ENCODE data around the gene ACCSL. TPM values are rescaled to one million over a fixed set of nuclear protein-coding genes. Genes with fewer than 3 reads are reported as not detected.

ACCSL gene
- total RNA-seq, 4 donors from 2014 or later = 0.78 TPM; not detected in 3

- no peak for TF ChIP-seq EP300 (IDR thresholded peaks at IDR 0.05)
- no peak for TF ChIP-seq CTCF (IDR thresholded peaks at IDR 0.05)
- no peaks in the 10 kb centered on the region for H3K9me3 ChIP-seq
- H3K4me1 ChIP-seq = no peaks in the 10 kb centered on the region
- no peak overlapping the region for H3K27ac ChIP-seq
- DNase-seq (ENCODE audit: low spot score in 2 of 2) = no peak
- no peaks in the 10 kb centered on the region for H3K36me3 ChIP-seq
- no peak overlapping the region for H3K4me3 ChIP-seq
- 73 to 83% methylated on average over 3 of the region's 3 CpGs for WGBS, 2 donors
- no peaks in the 10 kb centered on the region for H3K27me3 ChIP-seq
Measured at GRCh38 chr11:44049832-44050231, 2.1 kb downstream of the ACCSL start.

- 87% methylated on average over 4 of the region's 4 CpGs for WGBS, 2 donors
- no peaks in the 10 kb centered on the region for H3K36me3 ChIP-seq
- no peaks in the 10 kb centered on the region for H3K27me3 ChIP-seq
- TF ChIP-seq POLR2A (IDR thresholded peaks at IDR 0.05) (no peak), CTCF (IDR thresholded peaks at IDR 0.05) (no peak), EP300 (IDR thresholded peaks at IDR 0.05) (no peak)
- H3K27ac ChIP-seq = no peak overlapping the region
- no peak overlapping the region for H3K4me3 ChIP-seq
- H3K9me3 ChIP-seq = no peaks in the 10 kb centered on the region
- no peak for DNase-seq (ENCODE audit: low spot score in 2 of 2)
- no peaks in the 10 kb centered on the region for H3K4me1 ChIP-seq
Measured at GRCh38 chr11:44051171-44051570, 3.4 kb downstream of the ACCSL start.

GRCh38 chr11:44057340-44057739 is 9.6 kb downstream of the ACCSL start:
- Histone ChIP-seq H3K27ac (no peak overlapping the region), H3K27me3 (no peaks in the 10 kb centered on the region), H3K9me3 (no peaks in the 10 kb centered on the region), H3K4me3 (no peak overlapping the region), H3K36me3 (no peaks in the 10 kb centered on the region), H3K4me1 (no peaks in the 10 kb centered on the region)
- TF ChIP-seq CTCF (IDR thresholded peaks at IDR 0.05) (no peak), POLR2A (IDR thresholded peaks at IDR 0.05) (no peak), EP300 (IDR thresholded peaks at IDR 0.05) (no peak)
- DNase-seq (ENCODE audit: low spot score in 2 of 2) = no peak
- 63% methylated on average over 6 of the region's 6 CpGs for WGBS, 2 donors

- no peak overlapping the region for H3K27ac ChIP-seq
- H3K36me3 ChIP-seq = no peaks in the 10 kb centered on the region
- H3K27me3 ChIP-seq = no peaks in the 10 kb centered on the region
- H3K9me3 ChIP-seq = no peaks in the 10 kb centered on the region
- DNase-seq (ENCODE audit: low spot score in 2 of 2) = no peak
- no peaks in the 10 kb centered on the region for H3K4me1 ChIP-seq
- WGBS, 2 donors = 76 to 87% methylated on average over 6 of the region's 6 CpGs
- H3K4me3 ChIP-seq = no peak overlapping the region
- TF ChIP-seq POLR2A (IDR thresholded peaks at IDR 0.05) (no peak), CTCF (IDR thresholded peaks at IDR 0.05) (no peak), EP300 (IDR thresholded peaks at IDR 0.05) (no peak)
Measured at GRCh38 chr11:44058275-44058674, 10.5 kb downstream of the ACCSL start.

GRCh38 chr11:44065161-44065661 is 17.4 kb downstream of the ACCSL start:
- peaks cover 0 to 23% (median 5%) of the 10 kb centered on the region in 4 donors for H3K4me1 ChIP-seq
- DNase-seq (ENCODE audit: low spot score in 2 of 2) = no peak
- TF ChIP-seq CTCF (IDR thresholded peaks at IDR 0.05) (no peak), POLR2A (IDR thresholded peaks at IDR 0.05) (no peak), EP300 (IDR thresholded peaks at IDR 0.05) (no peak)
- WGBS, 2 donors = 66 to 75% methylated on average over 4 of the region's 4 CpGs
- no peaks in the 10 kb centered on the region for H3K9me3 ChIP-seq
- no peaks in the 10 kb centered on the region for H3K27me3 ChIP-seq
- H3K27ac ChIP-seq = peak overlapping the region; percentile 87 to 94 (median 92)
- H3K4me3 ChIP-seq = peak overlapping the region in 2 of 4 donors; percentile 52 to 87
- H3K36me3 ChIP-seq = peaks cover 0 to 13% (median 0%) of the 10 kb centered on the region in 3 donors

All from tibial nerve (tissue), 4 donors.